Fibroblast of pulmonary artery (primary cell): Measurements from ENCODE around the gene C19orf38.

Experiments
- DNase-seq: peaks from one replicate; pipeline ENCODE4 v3.0.0-alpha.2; 2010; ENCODE audit warnings: low read depth
- H3K4me3 ChIP-seq: replicated peaks from 2 replicates; pipeline ENCODE4 v1.5.1; 2011; ENCODE audit warnings: low read depth, mild to moderate bottlenecking, control low read depth, low read length, moderate library complexity
- CTCF ChIP-seq: IDR thresholded peaks from 2 replicates; pipeline ENCODE4 v1.5.1; 2011; ENCODE audit warnings: mild to moderate bottlenecking, control low read depth, low read length, inconsistent platforms; ENCODE audit errors: missing control alignments

The C19orf38 gene

GRCh38 chr19:10823690-10824089 is 24.5 kb upstream of the C19orf38 start:
- no peak for TF ChIP-seq CTCF
- no peak overlapping the region for H3K4me3 ChIP-seq
- DNase-seq = no peak

GRCh38 chr19:10826231-10826630 is 22.0 kb upstream of the C19orf38 start:
- no peak for DNase-seq
- H3K4me3 ChIP-seq = no peak overlapping the region
- no peak for TF ChIP-seq CTCF

GRCh38 chr19:10826846-10827245 is 21.4 kb upstream of the C19orf38 start:
- no peak overlapping the region for H3K4me3 ChIP-seq
- DNase-seq = no peak
- no peak for TF ChIP-seq CTCF

GRCh38 chr19:10828981-10829821 is 19.0 kb upstream of the C19orf38 start:
- no peak overlapping the region for H3K4me3 ChIP-seq
- no peak for DNase-seq
- TF ChIP-seq CTCF = peak; percentile 7

- no peak overlapping the region for H3K4me3 ChIP-seq
- DNase-seq = no peak
- TF ChIP-seq CTCF = no peak
These were observed 18.2 kb upstream of the C19orf38 start for GRCh38 chr19:10829967-10830366.

GRCh38 chr19:10830370-10830769 is 17.8 kb upstream of the C19orf38 start:
- no peak for TF ChIP-seq CTCF
- no peak overlapping the region for H3K4me3 ChIP-seq
- DNase-seq = no peak
